Activated T-cell treated with anti-CD3 and anti-CD28 coated beads, Interleukin-2, amount 50 U/mL, for 72 hours (primary cell): Measurements from ENCODE around the gene ABCG4. TPM values are rescaled to one million over a fixed set of nuclear protein-coding genes. Genes with fewer than 3 reads are reported as not detected.
"Not testable (repeated sequence)": the region's sequence is repeated elsewhere in the genome, so short reads cannot be mapped to it uniquely, and the experiment has no call there.

Experiments used
- ATAC-seq, 2 donors: fragments of 150-1000 bp; cut with Tn5 transposase; replicated peaks in 1 of 2; 2 replicates each; pipeline ENCODE4 v1.10.0; 2021; ENCODE audit warnings: moderate library complexity in 2 of 2, mild to moderate bottlenecking in 1 of 2
- DNase-seq, 2 donors: peaks; one replicate each; pipeline ENCODE4 v3.0.0; 2021 to 2022; ENCODE audit warnings: mixed read lengths in 1 of 2
- H3K27ac Mint-ChIP-seq: one replicate; pipeline ENCODE4 v1.8.0; 2022; ENCODE audit warnings: mild to moderate bottlenecking, moderate library complexity, mixed read lengths
- H3K27me3 Mint-ChIP-seq: one replicate; pipeline ENCODE4 v1.8.0; 2022; ENCODE audit warnings: low read depth, mixed read lengths
- H3K36me3 Mint-ChIP-seq, 2 donors: one replicate each; pipeline ENCODE4 v1.8.0; 2022; ENCODE audit warnings: mixed read lengths in 2 of 2, mild to moderate bottlenecking in 1 of 2; ENCODE audit not compliant: insufficient read depth in 2 of 2
- H3K4me1 Mint-ChIP-seq: one replicate; pipeline ENCODE4 v1.8.0; 2022; ENCODE audit warnings: low read depth, mixed read lengths
- H3K4me3 Mint-ChIP-seq, 2 donors: one replicate each; pipeline ENCODE4 v1.8.0; 2022; ENCODE audit warnings: mild to moderate bottlenecking in 2 of 2, mixed read lengths in 2 of 2, moderate library complexity in 2 of 2
- H3K9me3 Mint-ChIP-seq, 2 donors: one replicate each; pipeline ENCODE4 v1.8.0; 2022; ENCODE audit warnings: mixed read lengths in 2 of 2
- total RNA-seq, 2 donors: library from RNA; stranded (reverse); gene quantifications; one replicate each; pipeline ENCODE4 v1.2.3, GENCODE V29; 2022

The ABCG4 gene
- total RNA-seq, 2 donors from 2014 or later, result 0.09 to 0.24 TPM

DNA sequence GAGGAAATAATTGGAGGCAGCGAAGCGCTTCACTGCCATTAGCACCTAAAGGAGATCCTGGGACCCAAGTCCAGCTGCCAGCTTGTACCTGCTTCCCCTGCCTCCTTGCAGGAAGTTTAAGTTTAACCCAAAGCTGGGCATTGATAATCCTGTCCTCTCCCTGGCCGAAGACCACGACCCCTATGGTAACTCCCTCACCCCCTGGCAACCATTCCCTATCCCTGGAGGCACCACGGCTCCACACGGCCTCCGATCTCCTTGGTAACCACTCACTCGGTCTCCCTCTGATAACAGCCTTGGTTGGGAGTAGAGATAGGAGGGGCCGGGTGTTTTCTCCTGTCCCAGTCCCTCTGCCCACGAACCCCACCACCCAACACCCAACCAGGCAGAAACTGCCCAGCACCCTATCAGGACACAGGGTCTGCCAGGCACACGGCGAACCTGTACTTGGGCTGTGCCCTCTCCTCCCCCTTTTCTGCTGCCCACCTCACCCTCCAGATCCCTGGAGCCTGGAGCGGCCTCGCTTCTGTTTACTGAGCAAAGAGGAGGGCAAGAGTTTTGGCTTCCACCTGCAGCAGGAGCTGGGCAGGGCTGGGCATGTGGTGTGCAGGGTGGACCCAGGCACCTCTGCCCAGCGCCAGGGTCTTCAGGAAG lies 37.3 kb downstream of the ABCG4 start:
- Mint-ChIP-seq H3K4me3 (no peak overlapping the region), H3K27ac (no peak overlapping the region), H3K36me3 (peaks cover 0 to 3% of the 10 kb centered on the region in 2 donors), H3K9me3 (no peaks in the 10 kb centered on the region), H3K4me1 (no peaks in the 10 kb centered on the region), H3K27me3 (no peaks in the 10 kb centered on the region)
- no peak for ATAC-seq
- no peak for DNase-seq

DNA sequence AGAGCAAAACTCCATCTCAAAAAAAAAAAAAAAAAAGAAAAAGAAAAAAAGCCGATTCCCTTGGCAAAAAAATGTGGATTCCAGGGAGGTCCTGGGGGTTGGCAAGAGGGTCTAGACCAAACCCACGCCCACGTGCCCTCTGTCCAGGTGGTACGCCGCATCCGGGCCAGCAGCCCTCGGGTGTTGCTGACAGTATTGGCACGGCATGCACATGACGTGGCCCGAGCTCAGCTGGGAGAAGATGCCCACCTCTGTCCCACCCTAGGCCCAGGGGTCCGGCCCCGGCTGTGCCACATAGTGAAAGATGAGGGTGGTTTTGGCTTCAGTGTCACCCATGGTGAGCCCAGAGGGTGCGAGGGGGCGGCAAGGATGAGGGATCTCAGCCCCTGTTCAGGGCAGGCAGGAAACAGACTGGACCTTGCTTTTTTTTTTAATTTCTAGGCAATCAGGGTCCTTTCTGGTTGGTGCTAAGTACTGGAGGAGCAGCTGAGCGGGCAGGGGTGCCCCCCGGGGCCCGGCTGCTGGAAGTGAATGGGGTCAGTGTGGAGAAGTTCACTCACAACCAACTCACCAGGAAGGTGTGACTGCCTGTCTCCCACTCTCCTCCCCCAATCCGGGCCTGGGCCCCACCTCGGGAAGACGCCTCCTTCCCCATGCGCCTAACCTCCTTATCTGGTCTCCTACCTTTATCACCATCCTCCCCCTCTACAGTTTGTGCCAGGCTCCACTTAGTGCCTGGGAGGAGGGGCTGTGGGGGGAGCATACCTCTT lies 38.5 kb downstream of the ABCG4 start:
- Mint-ChIP-seq H3K9me3 (no peaks in the 10 kb centered on the region), H3K27ac (no peak overlapping the region)

DNA sequence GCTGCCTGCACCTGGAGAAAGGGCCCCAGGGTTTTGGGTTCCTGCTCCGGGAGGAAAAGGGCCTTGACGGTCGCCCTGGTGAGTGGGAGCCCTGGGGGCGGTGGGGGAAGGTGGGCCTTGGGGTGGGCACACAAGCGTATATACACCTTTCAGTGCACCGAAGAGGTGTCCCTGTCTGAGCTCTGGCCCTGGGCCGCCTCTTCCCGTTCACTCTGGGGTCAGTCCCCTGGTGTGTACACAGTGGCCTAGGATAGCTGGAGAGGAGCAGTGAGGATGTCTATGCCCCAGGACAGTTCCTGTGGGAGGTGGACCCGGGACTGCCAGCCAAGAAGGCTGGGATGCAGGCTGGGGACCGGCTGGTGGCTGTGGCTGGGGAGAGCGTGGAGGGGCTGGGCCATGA lies 39.2 kb downstream of the ABCG4 start:
- Mint-ChIP-seq H3K9me3 (no peaks in the 10 kb centered on the region), H3K4me3 (no peak overlapping the region), H3K4me1 (no peaks in the 10 kb centered on the region), H3K27ac (no peak overlapping the region), H3K27me3 (no peaks in the 10 kb centered on the region), H3K36me3 (peaks cover 0 to 3% of the 10 kb centered on the region in 2 donors)
- DNase-seq, result no peak
- no peak for ATAC-seq

More for the DNA sequence above, 38.5 kb downstream of the ABCG4 start:
- peaks cover 0 to 3% of the 10 kb centered on the region in 2 donors for H3K36me3 Mint-ChIP-seq
- ATAC-seq (no peak), DNase-seq (no peak)
- no peak overlapping the region for H3K4me3 Mint-ChIP-seq
- H3K27me3 Mint-ChIP-seq, result no peaks in the 10 kb centered on the region
- H3K4me1 Mint-ChIP-seq, result no peaks in the 10 kb centered on the region

DNA sequence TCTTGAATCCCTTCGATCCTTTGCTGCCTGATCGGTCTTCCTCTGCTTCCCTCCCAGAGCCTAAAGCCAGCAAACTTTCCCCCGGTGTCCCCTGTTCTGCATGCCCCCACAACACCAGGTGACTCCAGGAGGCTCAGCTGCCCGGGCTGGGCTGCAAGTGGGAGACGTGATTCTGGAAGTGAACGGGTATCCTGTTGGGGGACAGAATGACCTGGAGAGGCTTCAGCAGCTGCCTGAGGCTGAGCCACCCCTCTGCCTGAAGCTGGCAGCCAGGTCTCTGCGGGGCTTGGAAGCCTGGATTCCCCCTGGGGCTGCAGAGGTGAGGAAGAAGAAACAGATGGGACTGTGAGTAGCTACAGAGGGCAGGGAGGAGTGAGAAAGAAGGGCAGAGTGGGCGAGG lies 40.0 kb downstream of the ABCG4 start:
- H3K9me3 Mint-ChIP-seq, result no peaks in the 10 kb centered on the region
- no peaks in the 10 kb centered on the region for H3K27me3 Mint-ChIP-seq
- no peak for DNase-seq
- peak in 1 of 2 donors; percentile 14 for ATAC-seq
- no peaks in the 10 kb centered on the region for H3K4me1 Mint-ChIP-seq
- H3K4me3 Mint-ChIP-seq, result no peak overlapping the region
- H3K36me3 Mint-ChIP-seq, result peaks cover 0 to 3% of the 10 kb centered on the region in 2 donors
- H3K27ac Mint-ChIP-seq, result no peak overlapping the region

DNA sequence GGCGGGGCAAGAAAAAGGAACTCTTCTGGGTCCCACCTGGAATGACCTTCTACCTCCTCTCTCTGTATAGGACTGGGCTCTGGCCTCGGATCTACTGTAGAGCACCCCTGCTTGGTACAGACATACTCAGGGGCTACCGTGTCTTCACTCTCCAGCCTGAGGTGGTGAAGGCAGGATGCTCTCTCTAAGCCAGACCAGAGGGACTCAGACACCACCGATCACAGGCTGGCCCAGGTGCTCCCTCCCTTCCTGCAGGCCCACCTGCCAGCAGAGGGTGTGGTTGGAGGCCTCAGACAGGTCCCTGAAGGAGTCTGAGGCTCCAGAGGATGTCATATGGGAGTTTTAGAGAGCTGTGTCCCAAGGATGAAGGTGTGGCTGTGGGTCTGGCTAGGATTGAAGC lies 40.5 kb downstream of the ABCG4 start:
- H3K4me3 Mint-ChIP-seq, result no peak overlapping the region
- no peaks in the 10 kb centered on the region for H3K4me1 Mint-ChIP-seq
- DNase-seq, result no peak
- no peak overlapping the region for H3K27ac Mint-ChIP-seq
- H3K9me3 Mint-ChIP-seq, result no peaks in the 10 kb centered on the region
- H3K36me3 Mint-ChIP-seq, result peaks cover 0 to under 1% of the 10 kb centered on the region in 2 donors
- ATAC-seq, result no peak
- H3K27me3 Mint-ChIP-seq, result no peaks in the 10 kb centered on the region

DNA sequence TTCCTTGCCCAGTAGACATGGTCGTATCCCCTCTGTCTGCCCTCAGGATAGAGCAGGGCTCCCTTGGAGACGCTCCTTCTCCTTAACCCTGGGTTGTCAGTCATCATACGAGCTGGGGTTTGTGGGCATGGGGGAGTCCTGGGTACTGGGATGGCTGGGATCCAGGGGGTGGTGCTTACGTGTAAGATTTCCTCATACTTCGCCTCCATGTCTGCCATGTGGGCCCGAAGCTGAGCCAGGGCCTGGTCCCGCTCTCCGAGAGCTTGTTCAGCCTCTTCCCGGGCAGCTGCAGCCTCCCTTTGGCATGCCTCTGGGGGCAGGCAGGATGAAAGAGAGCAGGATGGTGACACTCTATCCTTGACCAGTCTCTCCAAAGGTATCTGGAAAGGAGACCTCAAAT lies 41.7 kb downstream of the ABCG4 start:
- Mint-ChIP-seq H3K27me3 (no peaks in the 10 kb centered on the region), H3K4me1 (no peaks in the 10 kb centered on the region), H3K36me3 (no peaks in the 10 kb centered on the region), H3K9me3 (no peaks in the 10 kb centered on the region), H3K27ac (no peak overlapping the region), H3K4me3 (no peak overlapping the region)
- ATAC-seq (no peak), DNase-seq (no peak)

DNA sequence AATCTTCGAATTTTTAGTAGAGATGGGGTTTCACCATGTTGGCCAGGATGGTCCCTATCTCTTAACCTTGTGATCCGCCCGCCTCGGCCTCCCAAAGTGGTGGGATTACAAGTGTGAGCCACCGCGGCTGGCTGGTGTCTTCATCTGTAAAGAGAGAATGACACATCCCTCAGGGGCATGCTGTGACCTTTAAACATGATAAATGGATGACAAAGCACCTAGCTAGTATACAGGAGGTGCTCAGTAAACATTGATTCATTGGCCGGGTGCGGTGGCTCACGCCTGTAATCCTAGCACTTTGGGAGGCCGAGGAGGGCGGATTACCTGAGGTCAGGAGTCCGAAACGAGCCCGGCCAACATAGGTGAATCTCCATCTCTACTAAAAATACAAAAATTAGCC lies 42.4 kb downstream of the ABCG4 start:
- H3K4me1 Mint-ChIP-seq, H3K36me3 Mint-ChIP-seq, H3K27me3 Mint-ChIP-seq, H3K4me3 Mint-ChIP-seq, H3K9me3 Mint-ChIP-seq, H3K27ac Mint-ChIP-seq, ATAC-seq, DNase-seq: not testable (repeated sequence)

DNA sequence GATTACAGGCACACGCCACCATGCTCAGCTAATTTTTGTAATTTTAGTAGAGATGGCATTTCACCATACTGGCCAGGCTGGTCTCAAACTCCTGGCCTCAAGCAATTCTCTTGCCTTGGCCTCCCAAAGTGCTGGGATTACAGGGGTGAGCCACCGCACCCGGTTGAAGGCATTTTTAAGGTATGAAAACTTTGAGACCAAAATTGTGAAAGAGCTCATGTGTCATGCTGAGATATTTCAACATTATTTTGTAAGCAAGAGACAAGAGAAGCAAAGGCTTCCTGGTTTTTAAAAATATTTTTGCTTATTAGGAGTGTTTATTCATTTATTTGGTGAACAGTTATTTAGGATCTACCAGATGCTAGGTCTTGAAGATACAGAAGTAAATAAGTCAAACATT lies 43.3 kb downstream of the ABCG4 start:
- no peaks in the 10 kb centered on the region for H3K9me3 Mint-ChIP-seq
- ATAC-seq (no peak), DNase-seq (no peak)
- no peak overlapping the region for H3K4me3 Mint-ChIP-seq
- H3K36me3 Mint-ChIP-seq, result no peaks in the 10 kb centered on the region
- peaks cover 6% of the 10 kb centered on the region for H3K4me1 Mint-ChIP-seq
- H3K27me3 Mint-ChIP-seq, result no peaks in the 10 kb centered on the region
- H3K27ac Mint-ChIP-seq, result no peak overlapping the region

DNA sequence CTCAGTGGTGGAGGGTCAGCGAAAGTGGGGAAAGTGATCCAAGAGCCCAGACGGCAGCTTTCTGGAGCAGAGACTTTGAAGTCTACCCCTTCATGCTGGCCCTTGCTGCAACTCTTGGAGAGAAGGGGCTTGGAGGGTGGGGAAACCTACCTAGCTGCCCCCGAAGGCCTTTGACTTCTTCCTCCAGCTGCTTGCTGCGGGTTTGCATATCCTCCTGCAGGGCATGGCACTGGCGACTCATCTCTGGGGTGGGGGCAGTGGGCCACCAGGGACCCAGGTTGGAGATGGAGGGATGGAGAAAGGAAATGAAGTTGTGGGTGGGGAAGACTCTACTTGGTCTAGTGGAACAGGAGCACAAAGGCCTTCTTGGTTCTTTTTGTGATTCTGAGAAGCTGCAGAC lies 44.1 kb downstream of the ABCG4 start:
- no peak for DNase-seq
- Mint-ChIP-seq H3K27ac (no peak overlapping the region), H3K9me3 (no peaks in the 10 kb centered on the region), H3K4me3 (no peak overlapping the region), H3K27me3 (no peaks in the 10 kb centered on the region), H3K36me3 (no peaks in the 10 kb centered on the region), H3K4me1 (peaks cover 10% of the 10 kb centered on the region)
- ATAC-seq, result no peak

DNA sequence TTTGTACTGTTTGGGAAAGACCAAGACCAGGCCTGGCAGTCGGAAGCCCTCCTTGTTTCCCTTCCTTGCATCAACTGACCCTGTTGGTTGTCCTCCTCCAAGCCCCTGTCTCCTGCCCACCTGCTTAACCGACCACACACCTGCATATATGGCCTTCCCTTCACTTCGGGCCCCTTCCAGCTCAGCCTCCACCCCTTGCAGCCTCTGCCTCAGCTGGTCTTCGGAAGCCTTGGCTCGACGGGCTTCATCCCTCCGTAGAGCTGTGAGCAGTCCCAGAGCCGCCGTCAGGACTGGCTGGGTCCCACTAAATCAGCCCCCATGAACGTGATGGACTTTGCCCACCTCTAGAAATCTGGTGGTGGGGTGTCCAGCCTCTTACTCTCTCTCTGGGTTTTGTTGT lies 44.8 kb downstream of the ABCG4 start:
- ATAC-seq (no peak), DNase-seq (no peak)
- no peak overlapping the region for H3K27ac Mint-ChIP-seq
- H3K27me3 Mint-ChIP-seq, result no peaks in the 10 kb centered on the region
- H3K36me3 Mint-ChIP-seq, result no peaks in the 10 kb centered on the region
- no peak overlapping the region for H3K4me3 Mint-ChIP-seq
- H3K9me3 Mint-ChIP-seq, result no peaks in the 10 kb centered on the region
- H3K4me1 Mint-ChIP-seq, result peaks cover 10% of the 10 kb centered on the region

DNA sequence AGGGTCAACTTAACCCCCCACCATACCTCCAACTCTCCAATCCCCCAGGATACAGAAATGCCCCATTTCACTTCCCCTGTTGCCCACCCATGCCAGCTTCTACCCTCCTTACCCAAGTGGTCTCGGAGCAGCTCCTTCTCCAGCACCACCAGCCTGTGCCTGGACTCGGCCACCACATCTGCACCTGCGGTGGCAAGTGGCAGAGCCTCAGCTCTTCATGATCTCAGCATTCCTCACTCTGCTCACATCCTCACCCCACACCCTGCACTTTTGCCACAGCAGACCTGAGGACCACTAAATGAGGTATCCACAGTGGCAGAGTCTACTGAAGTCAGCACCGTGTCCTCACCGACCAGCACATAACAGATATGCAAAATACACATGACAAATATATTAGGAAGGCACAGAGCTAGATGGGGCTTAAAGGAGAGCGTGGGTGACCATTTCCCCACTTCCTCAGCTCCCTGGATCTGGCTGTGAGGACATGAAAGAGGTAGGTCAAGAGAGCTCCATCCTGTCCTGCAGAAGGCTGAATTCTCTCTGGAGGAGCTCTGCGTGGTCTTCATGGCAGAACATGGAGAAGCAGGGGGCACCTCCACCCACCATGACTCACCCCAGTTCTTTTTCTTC lies 46.1 kb downstream of the ABCG4 start:
- DNase-seq (no peak), ATAC-seq (no peak)
- Mint-ChIP-seq H3K27ac (no peak overlapping the region), H3K4me1 (peaks cover 10% of the 10 kb centered on the region), H3K9me3 (no peaks in the 10 kb centered on the region), H3K27me3 (no peaks in the 10 kb centered on the region), H3K4me3 (no peak overlapping the region), H3K36me3 (no peaks in the 10 kb centered on the region)

DNA sequence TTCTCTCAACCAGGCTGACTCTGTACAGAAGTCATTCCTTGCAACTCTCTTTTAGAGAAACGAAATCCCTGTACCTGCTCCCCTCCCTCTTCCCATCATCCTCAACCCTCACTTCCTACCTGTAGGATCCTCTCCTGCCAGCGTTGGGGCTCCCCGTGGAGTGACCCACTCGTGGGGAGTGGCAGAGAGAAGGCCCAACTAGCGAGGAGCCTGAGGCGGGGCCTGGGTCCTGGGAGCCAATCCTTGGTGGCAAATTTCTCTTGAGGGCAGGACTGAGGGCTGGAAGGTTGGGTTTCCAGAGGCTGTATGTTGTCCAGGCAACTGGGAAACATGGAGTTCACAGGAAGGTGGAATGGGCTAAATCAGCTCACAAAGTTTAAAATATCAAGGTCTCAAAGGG lies 46.8 kb downstream of the ABCG4 start:
- DNase-seq (no peak), ATAC-seq (no peak)
- no peaks in the 10 kb centered on the region for H3K36me3 Mint-ChIP-seq
- peaks cover 10% of the 10 kb centered on the region for H3K4me1 Mint-ChIP-seq
- H3K4me3 Mint-ChIP-seq, result no peak overlapping the region
- H3K27ac Mint-ChIP-seq, result no peak overlapping the region
- no peaks in the 10 kb centered on the region for H3K27me3 Mint-ChIP-seq
- H3K9me3 Mint-ChIP-seq, result no peaks in the 10 kb centered on the region

DNA sequence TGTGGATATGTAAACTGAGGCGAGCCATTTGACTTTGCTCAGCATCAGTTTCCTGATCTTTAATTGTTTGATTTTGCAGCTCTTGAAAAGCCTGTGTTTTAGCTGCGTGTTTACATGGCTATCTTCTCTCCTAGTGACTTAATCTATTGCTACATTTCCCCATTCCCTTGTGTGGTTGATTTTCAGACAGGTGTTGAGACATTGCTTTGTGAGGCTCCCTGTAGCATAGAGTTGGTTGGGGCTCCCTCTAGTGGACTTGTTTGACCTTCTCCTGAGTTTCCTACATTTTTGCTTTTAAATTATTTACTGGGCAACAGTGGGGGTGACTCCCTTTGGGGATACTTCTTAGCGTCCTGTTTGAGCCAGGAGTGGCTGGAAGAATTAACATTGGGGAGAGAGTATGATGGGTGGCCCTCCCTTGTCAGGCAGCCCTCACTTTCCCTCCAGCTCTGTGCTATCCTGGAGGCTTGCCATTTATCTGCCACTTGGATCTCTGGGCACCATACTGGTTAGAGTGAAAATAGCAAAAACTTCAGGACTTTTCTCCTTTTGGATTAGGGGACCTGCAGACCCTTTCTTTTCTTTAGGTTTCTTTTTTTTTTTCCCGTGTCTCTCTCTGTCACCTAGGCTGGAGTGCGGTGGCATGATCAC lies 48.1 kb downstream of the ABCG4 start:
- peaks cover 10% of the 10 kb centered on the region for H3K4me1 Mint-ChIP-seq
- no peaks in the 10 kb centered on the region for H3K9me3 Mint-ChIP-seq
- DNase-seq (peak; percentile 66 to 77), ATAC-seq (peak; percentile 91 to 97)
- no peak overlapping the region for H3K4me3 Mint-ChIP-seq
- H3K36me3 Mint-ChIP-seq, result no peaks in the 10 kb centered on the region
- no peaks in the 10 kb centered on the region for H3K27me3 Mint-ChIP-seq
- no peak overlapping the region for H3K27ac Mint-ChIP-seq
